Gastroesophageal sphincter (tissue), 3 donors: ENCODE results near the gene IFNA7.

ENCODE experiments used
- EP300 ChIP-seq: sonication (generic); formaldehyde crosslinking; IDR thresholded peaks from one replicate; pipeline ENCODE4 v1.6.1; 2017; ENCODE audit warnings: antibody characterized with exemption, mild to moderate bottlenecking
- POLR2A ChIP-seq, 2 donors: fragments of 450-650 bp; IDR thresholded peaks; one replicate each; pipeline ENCODE4 v1.6.1; 2017; ENCODE audit warnings: antibody characterized with exemption in 2 of 2, mild to moderate bottlenecking in 2 of 2, moderate library complexity in 1 of 2
- TF ChIP-seq, protein P1 (sequence below), 4 experiments: fragments of 200-600 bp in 2 of 4; fragments of 450-650 bp in 2 of 4; sonication (generic) in 1 of 4; IDR thresholded peaks; one replicate each; pipeline ENCODE4 v1.5.1; 2017 to 2019; ENCODE audit warnings: antibody characterized with exemption in 4 of 4, mild to moderate bottlenecking in 2 of 4, moderate library complexity in 2 of 4

DNA sequence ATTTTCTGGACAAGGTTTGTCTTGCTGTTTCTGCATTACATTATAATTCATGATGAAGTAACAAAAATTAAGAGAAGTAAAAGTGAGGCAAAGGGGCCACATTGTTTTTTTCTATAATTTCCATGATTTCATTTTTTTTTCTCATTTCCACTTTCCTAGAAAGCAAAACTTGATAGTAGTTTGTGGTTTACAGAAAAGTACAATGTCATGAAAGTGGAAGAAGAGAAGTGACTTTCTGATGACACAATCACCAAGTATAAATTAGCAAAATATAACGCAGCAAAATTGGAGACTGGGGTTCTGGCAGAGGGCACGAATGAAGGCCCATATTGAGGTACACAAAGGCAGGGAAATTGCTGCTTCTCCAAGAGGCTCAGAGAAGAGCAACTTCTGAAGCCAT is 42.8 kb upstream of the IFNA7 start:
- TF ChIP-seq, protein P1, sequence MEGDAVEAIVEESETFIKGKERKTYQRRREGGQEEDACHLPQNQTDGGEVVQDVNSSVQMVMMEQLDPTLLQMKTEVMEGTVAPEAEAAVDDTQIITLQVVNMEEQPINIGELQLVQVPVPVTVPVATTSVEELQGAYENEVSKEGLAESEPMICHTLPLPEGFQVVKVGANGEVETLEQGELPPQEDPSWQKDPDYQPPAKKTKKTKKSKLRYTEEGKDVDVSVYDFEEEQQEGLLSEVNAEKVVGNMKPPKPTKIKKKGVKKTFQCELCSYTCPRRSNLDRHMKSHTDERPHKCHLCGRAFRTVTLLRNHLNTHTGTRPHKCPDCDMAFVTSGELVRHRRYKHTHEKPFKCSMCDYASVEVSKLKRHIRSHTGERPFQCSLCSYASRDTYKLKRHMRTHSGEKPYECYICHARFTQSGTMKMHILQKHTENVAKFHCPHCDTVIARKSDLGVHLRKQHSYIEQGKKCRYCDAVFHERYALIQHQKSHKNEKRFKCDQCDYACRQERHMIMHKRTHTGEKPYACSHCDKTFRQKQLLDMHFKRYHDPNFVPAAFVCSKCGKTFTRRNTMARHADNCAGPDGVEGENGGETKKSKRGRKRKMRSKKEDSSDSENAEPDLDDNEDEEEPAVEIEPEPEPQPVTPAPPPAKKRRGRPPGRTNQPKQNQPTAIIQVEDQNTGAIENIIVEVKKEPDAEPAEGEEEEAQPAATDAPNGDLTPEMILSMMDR (IDR thresholded peaks at IDR 0.05), result no peak
- TF ChIP-seq POLR2A (IDR thresholded peaks at IDR 0.05) (no peak), EP300 (no peak)
